GM21737 (cell line): ENCODE results near the gene IRF6.

Experiments used
- ATAC-seq: cut with Tn5 transposase; IDR thresholded peaks from one replicate; pipeline ENCODE4 v1.9.1; 2021; ENCODE audit warnings: mild to moderate bottlenecking, moderate library complexity; ENCODE audit not compliant: unreplicated experiment

IRF6 gene

DNA sequence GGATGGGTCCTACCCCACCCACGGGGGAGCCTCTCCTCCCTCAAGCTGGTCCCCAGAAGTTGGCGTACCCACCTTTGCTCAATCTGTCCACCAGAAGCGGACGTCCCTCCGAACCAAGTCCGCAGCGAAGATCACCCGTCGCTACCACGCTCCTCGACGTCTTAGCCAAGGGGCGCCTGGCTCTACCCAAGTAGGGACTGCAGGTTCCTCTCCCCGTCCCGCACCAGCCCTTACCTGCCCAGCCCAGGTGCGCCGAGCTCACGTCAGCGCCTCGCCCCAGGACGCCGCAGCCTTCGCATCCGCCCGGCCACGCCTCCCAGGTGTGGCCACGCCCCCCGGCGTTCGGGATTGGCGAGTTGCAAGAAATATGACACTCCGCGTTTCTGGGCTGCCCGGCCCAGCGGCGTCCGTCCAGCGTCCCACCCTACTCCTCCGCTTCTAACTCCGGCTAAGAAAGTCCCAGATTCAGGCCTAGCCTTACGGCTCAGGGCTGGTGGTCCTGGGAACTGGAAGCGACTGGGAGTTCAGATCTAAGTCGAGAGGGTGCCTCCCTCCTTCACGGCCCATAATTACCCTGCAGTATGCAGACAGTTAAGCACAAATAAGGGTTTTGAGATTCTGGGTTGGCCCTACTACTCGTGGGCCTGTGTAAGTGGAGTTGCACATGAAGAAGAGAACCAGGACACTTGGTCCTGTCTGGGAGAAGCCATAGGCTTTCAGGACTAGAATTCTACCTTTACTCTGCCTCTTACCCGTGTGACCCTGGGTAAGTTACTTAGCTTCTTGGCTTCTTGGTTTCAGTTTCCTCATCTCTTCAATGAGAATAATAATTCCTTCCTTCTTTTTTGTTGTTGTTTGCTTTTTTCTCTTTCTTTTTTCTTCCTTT lies at the start of gene IRF6:
TSS of gene IRF6 (minus strand) at position 268 of the 886 bp plus-strand sequence. CDS start 4,729 bp downstream, outside the sequence.
- ATAC-seq: no peak

- no peak for ATAC-seq
Observed at GRCh38 chr1:209855623-209856022, 49.7 kb upstream of the IRF6 start.

DNA sequence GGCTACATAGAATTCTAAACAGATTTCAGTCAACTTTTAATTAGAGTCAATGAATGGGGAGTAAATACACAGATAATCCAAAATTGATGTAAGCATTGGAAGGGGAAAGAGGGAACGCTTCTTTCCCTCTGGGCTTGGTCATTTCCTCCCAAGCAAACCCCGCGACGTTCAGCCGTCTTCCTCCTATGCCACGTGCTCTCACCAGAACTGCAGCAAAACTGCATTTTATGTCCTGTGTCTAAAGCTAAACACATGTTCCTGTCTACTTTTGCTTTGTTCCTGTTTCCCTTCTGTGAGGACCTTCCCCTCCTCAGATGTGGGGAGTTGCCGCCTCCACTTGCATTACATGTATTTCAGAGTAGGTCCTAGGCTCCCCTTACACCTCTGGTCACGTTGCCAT lies 49.1 kb upstream of the IRF6 start:
- no peak for ATAC-seq

DNA sequence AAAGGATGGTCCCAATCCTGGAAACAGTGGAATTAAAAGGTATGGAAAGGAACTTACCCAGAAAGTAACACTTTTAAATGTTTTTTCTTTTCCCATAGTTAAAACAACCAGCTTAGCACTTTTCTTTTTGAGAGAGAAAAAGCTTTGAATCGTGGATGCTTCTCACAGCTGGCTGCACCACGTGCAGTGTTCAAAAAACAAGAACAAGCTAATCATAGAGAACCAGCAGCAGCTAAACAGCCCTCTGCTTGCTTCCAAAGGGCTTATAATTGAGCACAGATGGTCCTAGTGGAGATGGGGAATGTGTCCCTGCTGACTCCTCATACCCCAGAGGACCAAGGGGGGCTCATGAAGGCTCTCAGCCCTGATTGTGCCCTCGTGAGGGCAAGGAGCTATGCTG lies 48.3 kb upstream of the IRF6 start:
- ATAC-seq: no peak

DNA sequence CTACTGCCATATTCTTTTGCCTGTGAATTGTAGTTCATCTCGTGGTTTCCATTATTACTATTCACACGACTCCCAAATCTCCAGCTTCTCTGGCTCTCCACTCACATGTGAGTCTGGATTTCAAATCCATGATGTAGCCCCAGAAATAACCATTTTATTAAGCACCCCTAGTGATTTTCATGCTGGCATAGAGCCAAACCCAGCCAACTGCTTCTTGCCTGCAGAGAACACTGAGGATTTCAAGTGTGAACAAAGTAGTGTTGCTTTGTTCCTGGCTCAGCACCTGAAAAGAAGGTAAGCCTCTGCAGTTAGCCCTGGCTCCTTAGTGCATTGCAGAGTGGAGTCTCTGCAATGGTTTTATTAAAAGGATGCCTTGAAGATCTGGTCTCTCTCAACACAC lies 47.7 kb upstream of the IRF6 start:
- ATAC-seq: no peak

DNA sequence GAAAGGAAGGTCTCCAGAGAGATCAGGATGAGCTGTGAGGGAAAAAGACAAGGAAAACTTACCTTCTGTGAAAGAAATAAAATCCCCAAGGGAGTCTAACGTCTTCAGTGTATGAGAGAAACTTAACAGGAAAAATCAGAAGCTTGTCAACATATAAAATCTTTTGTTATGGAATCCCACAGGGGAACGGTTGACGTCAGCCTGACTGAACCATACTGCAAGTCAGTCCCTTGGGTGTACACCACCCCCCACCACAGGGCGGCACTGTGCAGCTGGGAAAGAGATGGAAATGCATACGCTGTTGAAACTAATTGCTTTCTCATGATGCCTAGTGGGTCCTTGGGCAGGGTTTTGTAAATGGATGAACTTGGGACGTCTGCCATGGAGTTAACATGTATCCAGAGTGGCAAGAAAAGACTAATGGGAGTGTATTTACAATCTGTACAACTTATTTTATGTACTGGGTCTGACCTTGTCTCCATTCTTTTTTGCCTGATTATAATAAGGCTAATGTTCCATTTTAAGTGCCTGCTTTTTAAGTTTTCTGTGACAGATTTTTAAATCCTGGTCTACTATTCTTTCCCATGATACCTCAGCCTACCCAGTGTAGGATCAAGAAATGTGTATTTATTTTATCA lies 44.5 kb upstream of the IRF6 start:
- no peak for ATAC-seq

DNA sequence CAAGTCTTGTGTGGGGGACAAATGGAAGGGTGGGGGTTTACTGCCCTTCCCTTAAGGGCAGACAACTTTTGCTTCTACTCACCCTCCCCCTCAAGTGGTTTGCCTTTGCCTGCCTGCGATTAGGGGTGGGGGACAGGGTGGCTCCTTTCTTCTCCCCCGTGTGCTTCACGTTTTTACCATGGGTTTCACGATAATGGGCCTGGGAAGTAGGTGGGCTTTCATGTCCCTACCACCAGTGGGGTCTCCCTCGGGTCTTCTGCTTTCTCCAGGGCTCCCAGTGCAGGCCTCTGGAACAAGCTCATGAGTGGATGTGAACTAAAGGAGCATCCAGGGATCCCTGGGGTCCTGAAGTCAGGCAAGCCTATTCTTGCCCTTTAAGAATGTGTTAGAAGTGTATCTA lies 43.4 kb upstream of the IRF6 start:
- no peak for ATAC-seq

DNA sequence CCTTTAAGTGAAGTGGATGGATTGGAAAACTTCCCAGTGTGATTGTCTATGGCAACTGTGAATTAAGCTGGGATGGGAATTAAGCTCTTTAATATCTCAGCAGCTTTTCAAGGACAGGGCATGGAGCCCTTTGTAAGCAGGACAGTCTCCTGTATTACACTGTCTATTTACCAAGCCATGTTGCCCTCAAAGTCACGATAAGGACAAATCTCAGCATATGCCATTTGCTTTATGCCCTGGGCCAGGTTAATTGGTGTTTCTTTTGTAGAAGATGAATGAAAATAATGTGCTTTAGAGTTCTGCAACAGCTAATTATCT lies 39.4 kb upstream of the IRF6 start:
- no peak for ATAC-seq

DNA sequence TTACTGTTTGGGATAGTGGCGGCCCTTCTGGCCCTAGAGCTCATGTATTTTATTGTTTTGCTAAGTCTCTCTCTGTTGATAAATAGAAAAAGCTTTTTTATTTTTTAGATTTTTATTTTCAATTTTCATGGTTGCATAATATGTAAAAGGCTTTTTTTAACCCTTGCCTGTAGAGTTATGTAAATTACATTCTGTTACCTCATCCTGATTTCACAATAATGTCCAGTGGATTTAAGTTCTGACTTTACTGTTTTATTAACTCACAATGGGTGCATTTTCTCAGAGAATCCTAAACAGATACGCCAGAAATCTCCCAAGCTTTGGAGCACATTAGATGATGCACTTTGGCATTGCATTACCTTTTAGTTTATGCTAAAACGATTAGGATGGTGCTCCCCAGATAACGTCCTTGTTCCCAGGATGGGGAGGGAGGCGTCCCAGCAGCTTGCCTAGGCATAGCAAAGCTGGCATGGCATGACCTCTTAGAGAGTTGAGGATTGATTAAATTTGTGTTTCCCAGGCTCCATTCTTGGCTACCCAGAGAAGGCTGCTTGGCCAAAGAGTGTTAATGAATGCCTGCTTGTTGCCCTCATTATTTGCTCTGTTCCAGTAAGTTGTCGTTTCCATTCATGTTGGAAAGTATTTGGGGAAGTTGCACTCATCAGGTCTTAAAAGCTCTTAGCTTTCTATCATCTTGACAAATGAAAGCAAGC lies 38.9 kb upstream of the IRF6 start:
- no peak for ATAC-seq

DNA sequence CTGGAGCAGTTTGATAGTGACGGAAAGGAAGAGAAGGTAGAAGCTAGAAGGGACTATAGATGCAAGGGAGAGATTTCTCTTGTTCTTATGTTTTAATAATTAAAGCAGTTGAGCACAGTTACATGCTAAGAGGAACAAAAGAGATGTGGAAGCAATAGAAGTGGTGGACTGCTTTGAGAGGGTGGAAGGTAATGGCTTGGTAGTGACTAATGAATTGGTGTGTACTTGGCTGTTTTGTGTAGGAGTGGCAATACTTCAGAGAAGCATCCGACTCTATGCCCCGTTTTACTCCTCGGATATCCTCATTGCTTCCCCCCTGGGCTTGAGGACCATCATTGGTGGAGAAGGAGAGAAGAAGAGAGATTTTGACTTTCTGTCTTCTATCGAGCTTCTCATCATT lies 34.7 kb upstream of the IRF6 start:
- no peak for ATAC-seq

DNA sequence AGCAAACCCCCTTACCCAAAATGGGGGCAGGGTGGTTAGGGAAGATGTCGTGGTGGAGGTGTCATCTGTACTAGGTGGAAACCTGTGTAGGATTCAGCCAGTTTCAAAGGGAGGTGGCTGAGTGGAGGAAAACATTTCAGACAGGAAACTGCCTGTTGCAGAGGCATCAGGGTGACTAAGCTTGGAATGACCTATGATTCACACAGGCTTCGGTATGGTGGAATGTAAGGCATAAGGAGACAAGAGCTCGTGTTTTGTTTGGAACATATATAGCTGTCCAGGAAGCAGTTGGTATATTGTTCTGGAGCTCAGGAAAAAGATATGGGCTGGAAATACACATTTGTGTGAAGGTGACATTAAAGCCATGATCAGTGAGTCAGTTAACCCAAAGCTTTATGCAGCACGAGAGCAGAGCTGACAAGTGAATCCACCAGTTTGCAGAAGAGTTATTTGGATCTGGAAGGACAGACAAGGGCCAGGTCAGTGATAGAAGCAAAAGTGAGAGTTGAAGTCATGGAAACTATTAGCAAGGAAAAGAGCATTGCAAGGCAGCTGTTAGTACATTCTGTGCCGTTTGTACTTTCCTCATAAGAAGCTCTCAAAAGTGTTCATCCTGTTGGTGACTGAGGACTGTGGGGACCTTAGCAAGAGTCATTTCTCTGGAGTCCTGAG lies 34.1 kb upstream of the IRF6 start:
- ATAC-seq: no peak

GRCh38 chr1:209838537-209838936 lies 32.6 kb upstream of the IRF6 start:
- no peak for ATAC-seq

GRCh38 chr1:209837671-209838070 lies 31.7 kb upstream of the IRF6 start:
- no peak for ATAC-seq

- ATAC-seq: no peak
Observed at GRCh38 chr1:209835782-209836298, 29.9 kb upstream of the IRF6 start.

DNA sequence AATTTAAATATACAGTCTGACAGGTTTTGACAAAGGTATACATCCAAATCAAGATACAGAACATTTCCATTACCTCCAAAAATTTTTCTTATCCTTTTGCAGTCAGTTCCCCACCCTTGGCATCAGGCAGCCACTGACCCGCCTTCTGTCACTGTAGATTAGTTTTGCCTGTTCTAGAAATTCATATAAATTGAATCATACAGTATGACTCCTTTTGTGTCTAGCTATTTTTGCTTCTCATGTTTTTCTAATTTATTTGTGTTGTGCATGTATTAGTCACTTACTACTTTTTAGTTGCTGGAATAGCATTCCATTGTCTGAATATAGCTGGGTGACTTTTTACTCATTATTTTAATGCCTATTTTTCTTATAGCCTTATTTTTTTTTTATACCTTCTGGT lies 25.7 kb upstream of the IRF6 start:
- no peak for ATAC-seq

GRCh38 chr1:209830722-209831121 lies 24.8 kb upstream of the IRF6 start:
- no peak for ATAC-seq

- no peak for ATAC-seq
Observed at GRCh38 chr1:209829716-209830115, 23.8 kb upstream of the IRF6 start.

DNA sequence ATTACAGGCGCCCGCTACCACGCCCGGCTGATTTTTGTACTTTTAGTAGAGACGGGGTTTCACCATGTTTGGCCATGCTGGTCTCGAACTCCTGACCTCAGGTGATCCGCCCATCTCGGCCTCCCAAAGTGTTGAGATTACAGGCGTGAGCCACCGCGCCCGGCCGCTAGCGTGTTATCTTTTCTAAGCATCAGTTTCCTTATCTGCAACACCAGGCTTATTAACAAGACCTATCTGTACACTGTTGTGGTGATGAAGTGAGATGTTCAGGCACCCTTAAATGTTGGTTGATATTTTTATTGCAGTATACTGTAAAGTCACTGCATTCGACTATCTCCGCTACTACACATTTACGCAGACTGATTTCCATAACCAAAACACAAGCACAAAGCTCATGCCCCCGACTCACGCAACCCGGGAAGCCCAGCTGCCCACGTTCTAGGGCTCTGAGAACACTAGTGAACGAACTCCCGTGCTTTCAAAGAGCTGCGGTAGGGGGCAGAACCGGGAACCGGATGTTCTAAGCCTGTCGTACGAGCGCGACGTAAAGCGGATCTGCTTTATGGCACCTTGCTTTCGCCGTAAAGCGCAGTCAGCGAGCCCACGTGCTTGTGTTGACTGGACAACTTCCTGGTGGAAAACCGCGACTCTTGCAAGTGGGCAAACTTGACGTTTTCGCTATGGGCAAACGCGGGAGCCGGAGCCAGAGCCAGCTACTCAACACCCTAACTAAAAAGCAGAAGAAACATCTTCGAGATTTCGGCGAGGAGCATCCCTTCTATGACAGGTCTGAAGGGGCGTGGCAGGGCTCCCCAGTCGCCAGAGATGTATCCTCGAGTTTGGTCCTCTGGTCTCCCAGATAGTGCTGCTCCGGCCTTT lies 21.7 kb upstream of the IRF6 start, which contains the start of gene UTP25:
TSS of gene UTP25 (plus strand) at position 589 of the 879 bp plus-strand sequence. CDS start at position 681, 92 bp downstream.
- peak; percentile 93 for ATAC-seq

- ATAC-seq: no peak
Observed at GRCh38 chr1:209825591-209826434, 19.9 kb upstream of the IRF6 start.
